ENCODE measurements around the gene CDSN. TPM values are rescaled to one million over a fixed set of nuclear protein-coding genes. Genes with fewer than 3 reads are reported as not detected.

The CDSN gene
- total and polyA plus RNA-seq, 2 donors from 2014 or later: 0.13 TPM; not detected in 1

DNA sequence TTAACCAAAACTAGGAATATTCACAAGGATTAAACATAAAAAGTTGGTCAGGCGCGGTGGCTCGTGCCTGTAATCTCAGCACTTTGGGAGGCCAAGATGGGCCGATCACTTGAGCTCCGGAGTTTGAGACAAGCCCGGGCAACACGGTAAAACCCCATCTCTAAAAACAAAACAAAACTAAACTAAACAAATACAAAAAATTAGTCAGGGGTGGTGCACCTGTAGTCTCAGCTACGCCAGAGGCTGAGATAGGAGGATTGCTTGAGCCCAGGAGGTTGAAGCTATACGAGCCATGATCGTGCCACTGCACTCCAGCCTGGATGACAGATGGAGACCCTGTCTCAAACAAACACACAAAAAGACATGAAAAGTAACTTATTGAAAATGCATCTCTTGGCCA is 15.5 kb upstream of the CDSN start:
- no peak for FAIRE-seq
- TF ChIP-seq, protein P1, sequence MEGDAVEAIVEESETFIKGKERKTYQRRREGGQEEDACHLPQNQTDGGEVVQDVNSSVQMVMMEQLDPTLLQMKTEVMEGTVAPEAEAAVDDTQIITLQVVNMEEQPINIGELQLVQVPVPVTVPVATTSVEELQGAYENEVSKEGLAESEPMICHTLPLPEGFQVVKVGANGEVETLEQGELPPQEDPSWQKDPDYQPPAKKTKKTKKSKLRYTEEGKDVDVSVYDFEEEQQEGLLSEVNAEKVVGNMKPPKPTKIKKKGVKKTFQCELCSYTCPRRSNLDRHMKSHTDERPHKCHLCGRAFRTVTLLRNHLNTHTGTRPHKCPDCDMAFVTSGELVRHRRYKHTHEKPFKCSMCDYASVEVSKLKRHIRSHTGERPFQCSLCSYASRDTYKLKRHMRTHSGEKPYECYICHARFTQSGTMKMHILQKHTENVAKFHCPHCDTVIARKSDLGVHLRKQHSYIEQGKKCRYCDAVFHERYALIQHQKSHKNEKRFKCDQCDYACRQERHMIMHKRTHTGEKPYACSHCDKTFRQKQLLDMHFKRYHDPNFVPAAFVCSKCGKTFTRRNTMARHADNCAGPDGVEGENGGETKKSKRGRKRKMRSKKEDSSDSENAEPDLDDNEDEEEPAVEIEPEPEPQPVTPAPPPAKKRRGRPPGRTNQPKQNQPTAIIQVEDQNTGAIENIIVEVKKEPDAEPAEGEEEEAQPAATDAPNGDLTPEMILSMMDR (IDR thresholded peaks at IDR 0.05; ENCODE audit: borderline replicate concordance, extremely low read depth, insufficient read depth): no peak

DNA sequence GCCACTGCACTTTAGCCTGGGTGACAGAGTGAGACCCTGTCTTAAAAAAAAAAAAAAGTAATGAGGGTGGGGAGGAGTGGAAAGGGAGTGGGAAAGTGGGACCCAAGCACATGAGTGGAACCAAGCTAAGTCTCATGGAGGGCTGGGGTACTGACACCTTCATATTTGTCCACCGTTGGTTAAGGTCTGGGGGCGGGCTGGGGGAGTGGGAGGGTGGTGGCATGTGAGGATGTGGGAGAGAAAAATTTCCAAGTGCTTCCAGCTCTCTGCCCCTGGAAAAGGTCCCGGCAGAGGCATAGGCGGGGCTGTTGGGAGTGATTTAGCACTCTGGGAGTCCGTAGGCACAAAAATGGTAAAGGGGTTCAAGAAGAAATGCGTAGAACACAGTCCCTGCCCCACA is 12.6 kb upstream of the CDSN start:
- no peak overlapping the region for H3K9ac ChIP-seq (ENCODE audit: low read length in 3 of 3)
- H3K27me3 ChIP-seq (ENCODE audit: control insufficient read depth, insufficient read depth, low read length): no peaks in the 10 kb centered on the region
- intact Hi-C loops (cut with DNase I): no loop called here
- no peaks in the 10 kb centered on the region for H3K9me3 ChIP-seq (ENCODE audit: control insufficient read depth in 2 of 3, insufficient read depth in 1 of 3, low read length in 3 of 3)
- H3K27ac ChIP-seq (ENCODE audit: low read depth in 2 of 2, low read length in 2 of 2): no peak overlapping the region
- no peak overlapping the region for H3K4me3 ChIP-seq (ENCODE audit: low read length in 3 of 3)
- TF ChIP-seq, protein P1 (IDR thresholded peaks at IDR 0.05; ENCODE audit: borderline replicate concordance, extremely low read depth, insufficient read depth): no peak
- DNase-seq: no peak
- peaks cover 0 to 3% (median 3%) of the 10 kb centered on the region in 3 donors for H3K4me1 ChIP-seq (ENCODE audit: control insufficient read depth in 2 of 3, insufficient read depth in 2 of 3, low read depth in 1 of 3, low read length in 3 of 3)
- no peak for FAIRE-seq
- H3K36me3 ChIP-seq (ENCODE audit: control insufficient read depth in 2 of 3, insufficient read depth in 3 of 3, low read length in 3 of 3): no peaks in the 10 kb centered on the region

More for the DNA sequence above, 15.5 kb upstream of the CDSN start:
- DNase-seq: no peak
- Histone ChIP-seq H3K4me3 (ENCODE audit: low read length in 3 of 3) (no peak overlapping the region), H3K9ac (ENCODE audit: low read length in 3 of 3) (no peak overlapping the region), H3K27ac (ENCODE audit: low read depth in 2 of 2, low read length in 2 of 2) (no peak overlapping the region), H3K4me1 (ENCODE audit: control insufficient read depth in 2 of 3, insufficient read depth in 2 of 3, low read depth in 1 of 3, low read length in 3 of 3) (peaks cover 0 to 6% (median 3%) of the 10 kb centered on the region in 3 donors), H3K36me3 (ENCODE audit: control insufficient read depth in 2 of 3, insufficient read depth in 3 of 3, low read length in 3 of 3) (no peaks in the 10 kb centered on the region), H3K27me3 (ENCODE audit: control insufficient read depth, insufficient read depth, low read length) (no peaks in the 10 kb centered on the region), H3K9me3 (ENCODE audit: control insufficient read depth in 2 of 3, insufficient read depth in 1 of 3, low read length in 3 of 3) (no peaks in the 10 kb centered on the region)
- intact Hi-C loops (cut with DNase I): loop anchor here (5.0 kb wide), 1 partner anchor 57 kb away; no protein-coding TSS in a partner anchor

DNA sequence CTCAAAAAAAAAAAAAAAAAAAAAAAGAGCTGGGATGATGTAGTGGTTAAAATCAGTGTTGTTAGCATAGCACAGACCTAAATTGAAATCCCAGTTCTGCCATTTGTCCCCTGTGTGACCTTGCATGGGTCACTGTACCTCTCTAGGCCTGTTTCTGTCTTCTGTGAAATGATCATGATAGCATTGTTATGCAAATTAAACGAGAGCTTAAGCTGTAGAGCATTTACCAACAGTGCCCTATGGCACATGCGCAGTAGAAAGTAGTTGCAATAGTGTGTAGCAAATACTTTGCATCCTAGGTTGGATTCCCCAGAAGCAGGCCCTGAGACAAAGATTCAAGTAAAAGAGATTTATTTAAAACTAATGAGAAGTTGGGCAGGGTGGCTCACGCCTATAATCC is 11.3 kb upstream of the CDSN start:
- no peak overlapping the region for H3K27ac ChIP-seq (ENCODE audit: low read depth in 2 of 2, low read length in 2 of 2)
- no peaks in the 10 kb centered on the region for H3K36me3 ChIP-seq (ENCODE audit: control insufficient read depth in 2 of 3, insufficient read depth in 3 of 3, low read length in 3 of 3)
- no peaks in the 10 kb centered on the region for H3K4me1 ChIP-seq (ENCODE audit: control insufficient read depth in 2 of 3, insufficient read depth in 2 of 3, low read depth in 1 of 3, low read length in 3 of 3)
- no peak for DNase-seq
- H3K4me3 ChIP-seq (ENCODE audit: low read length in 3 of 3): no peak overlapping the region
- intact Hi-C loops (cut with DNase I): no loop called here
- no peaks in the 10 kb centered on the region for H3K9me3 ChIP-seq (ENCODE audit: control insufficient read depth in 2 of 3, insufficient read depth in 1 of 3, low read length in 3 of 3)
- no peak for FAIRE-seq
- no peaks in the 10 kb centered on the region for H3K27me3 ChIP-seq (ENCODE audit: control insufficient read depth, insufficient read depth, low read length)
- TF ChIP-seq, protein P1 (IDR thresholded peaks at IDR 0.05; ENCODE audit: borderline replicate concordance, extremely low read depth, insufficient read depth): no peak
- no peak overlapping the region for H3K9ac ChIP-seq (ENCODE audit: low read length in 3 of 3)

DNA sequence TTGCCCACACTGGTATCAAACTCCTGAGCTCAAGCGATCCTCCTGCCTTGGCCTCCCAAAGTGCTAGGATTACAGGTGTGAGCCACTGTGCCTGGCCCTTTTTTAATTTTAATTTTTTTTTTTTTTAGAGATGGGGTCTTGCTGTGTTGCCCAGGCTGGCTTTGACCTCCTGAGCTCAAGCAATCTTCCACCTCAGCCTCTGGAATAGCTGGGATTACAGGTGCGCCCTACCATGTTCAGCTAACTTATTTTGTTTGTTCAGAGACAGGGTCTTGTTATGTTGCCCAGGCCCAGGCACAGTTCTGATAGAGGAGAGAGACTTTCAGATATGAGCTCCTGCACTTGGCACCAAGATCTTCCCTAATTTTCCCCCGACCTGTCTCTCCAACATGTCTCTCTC is 10.5 kb upstream of the CDSN start:
- intact Hi-C loops (cut with DNase I): no loop called here
- TF ChIP-seq, protein P1 (IDR thresholded peaks at IDR 0.05; ENCODE audit: borderline replicate concordance, extremely low read depth, insufficient read depth): no peak
- no peak overlapping the region for H3K4me3 ChIP-seq (ENCODE audit: low read length in 3 of 3)
- no peak overlapping the region for H3K27ac ChIP-seq (ENCODE audit: low read depth in 2 of 2, low read length in 2 of 2)
- H3K4me1 ChIP-seq (ENCODE audit: control insufficient read depth in 2 of 3, insufficient read depth in 2 of 3, low read depth in 1 of 3, low read length in 3 of 3): no peaks in the 10 kb centered on the region
- no peaks in the 10 kb centered on the region for H3K9me3 ChIP-seq (ENCODE audit: control insufficient read depth in 2 of 3, insufficient read depth in 1 of 3, low read length in 3 of 3)
- no peak overlapping the region for H3K9ac ChIP-seq (ENCODE audit: low read length in 3 of 3)
- FAIRE-seq (no peak), DNase-seq (no peak)
- no peaks in the 10 kb centered on the region for H3K27me3 ChIP-seq (ENCODE audit: control insufficient read depth, insufficient read depth, low read length)
- no peaks in the 10 kb centered on the region for H3K36me3 ChIP-seq (ENCODE audit: control insufficient read depth in 2 of 3, insufficient read depth in 3 of 3, low read length in 3 of 3)

Measured in kidney (tissue), 14 donors.